SW 1271 (cell line): ENCODE data around the gene MFN2.
"Not testable (repeated sequence)": the region's sequence is repeated elsewhere in the genome, so short reads cannot be mapped to it uniquely, and the experiment has no call there.

Experiments
- DNase-seq, 2 experiments: peaks; one replicate each; lab custom pipeline; 2025; lab: John Stamatoyannopoulos, UW

Gene MFN2

DNA sequence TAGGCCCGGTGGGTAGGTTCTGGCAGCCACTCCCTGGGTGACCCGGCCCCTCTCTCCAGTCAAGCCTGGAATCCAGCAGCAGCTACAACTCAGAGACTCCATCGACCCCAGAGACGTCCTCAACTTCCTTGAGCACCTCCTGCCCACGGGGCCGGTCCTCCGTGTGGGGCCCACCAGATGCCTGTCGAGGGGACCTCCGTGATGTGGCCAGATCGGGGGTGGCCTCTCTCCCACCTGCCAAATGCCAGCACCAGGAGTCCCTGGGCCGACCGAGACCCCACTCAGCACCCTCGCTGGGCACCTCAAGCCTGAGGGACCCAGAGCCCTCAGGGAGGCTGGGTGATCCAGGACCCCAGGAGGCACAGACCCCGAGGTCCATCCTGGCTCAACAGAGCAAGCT lies 41.8 kb downstream of the MFN2 start:
- DNase-seq: no peak

DNA sequence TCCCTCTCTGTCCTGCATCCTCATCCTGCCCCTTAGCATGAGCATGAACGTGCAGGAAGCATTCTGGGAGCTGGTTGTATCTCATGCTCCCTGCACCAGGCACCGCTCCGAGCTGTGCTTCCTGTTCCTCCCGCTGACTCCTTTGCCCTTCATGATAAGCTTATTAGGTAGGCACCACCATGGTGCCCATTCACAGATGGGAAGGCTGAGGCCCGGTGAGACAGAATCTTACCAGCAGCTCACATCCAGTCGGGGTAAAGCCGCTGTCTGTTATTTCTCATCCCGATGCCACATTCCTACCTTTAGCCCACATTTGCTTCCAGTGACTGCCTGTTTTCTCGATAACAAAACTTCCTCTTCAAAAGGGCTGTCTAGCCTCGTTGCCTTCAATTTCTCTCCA lies 46.3 kb downstream of the MFN2 start:
- no peak for DNase-seq

DNA sequence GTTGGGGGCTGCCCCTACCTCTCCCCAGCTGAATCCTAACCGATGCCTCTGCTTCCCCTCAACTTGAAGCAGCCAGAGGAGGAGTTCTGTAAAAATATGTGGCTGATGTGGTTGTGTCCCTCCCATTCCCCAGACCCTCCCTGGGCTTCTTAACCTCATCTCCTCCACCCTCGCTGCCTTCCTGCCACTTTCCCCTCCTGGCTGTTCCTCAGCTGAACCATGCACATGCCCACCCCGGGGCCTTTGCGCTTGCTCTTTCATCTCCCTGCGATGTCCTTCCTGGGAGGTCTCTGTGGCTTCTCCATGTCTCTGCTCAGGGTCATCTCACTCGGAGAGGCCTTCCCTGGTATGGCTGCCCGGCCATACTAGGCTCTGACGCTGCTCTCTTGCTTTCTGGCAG lies 48.0 kb downstream of the MFN2 start:
- no peak for DNase-seq

DNA sequence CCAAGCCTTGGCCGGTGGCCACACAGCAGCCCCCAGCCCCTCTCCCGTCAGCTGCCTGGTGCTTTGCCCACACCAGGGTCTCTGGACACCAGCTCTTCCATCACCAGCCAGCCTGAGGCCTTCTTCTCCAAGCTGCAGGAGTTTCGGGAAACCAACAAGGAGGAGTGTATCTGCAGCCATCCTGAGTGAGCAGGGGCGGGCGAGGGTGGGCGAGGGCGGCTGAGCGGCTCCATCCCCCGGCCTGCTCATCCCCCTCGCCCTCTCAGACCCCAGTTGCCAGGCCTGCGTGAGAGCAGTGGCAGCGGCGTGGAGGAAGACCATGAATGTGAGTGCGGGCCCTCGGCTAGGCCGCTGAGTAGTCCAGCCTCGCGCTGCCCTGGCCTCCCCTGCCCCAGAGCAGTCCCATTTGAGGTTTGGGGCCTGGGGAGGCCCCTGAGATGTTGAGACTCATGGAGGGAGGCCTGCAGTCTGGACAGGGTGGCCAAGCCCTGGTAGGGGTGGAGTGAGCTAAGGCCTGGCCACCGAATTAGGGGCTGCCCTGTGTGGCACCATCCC lies 48.8 kb downstream of the MFN2 start:
- no peak for DNase-seq

DNA sequence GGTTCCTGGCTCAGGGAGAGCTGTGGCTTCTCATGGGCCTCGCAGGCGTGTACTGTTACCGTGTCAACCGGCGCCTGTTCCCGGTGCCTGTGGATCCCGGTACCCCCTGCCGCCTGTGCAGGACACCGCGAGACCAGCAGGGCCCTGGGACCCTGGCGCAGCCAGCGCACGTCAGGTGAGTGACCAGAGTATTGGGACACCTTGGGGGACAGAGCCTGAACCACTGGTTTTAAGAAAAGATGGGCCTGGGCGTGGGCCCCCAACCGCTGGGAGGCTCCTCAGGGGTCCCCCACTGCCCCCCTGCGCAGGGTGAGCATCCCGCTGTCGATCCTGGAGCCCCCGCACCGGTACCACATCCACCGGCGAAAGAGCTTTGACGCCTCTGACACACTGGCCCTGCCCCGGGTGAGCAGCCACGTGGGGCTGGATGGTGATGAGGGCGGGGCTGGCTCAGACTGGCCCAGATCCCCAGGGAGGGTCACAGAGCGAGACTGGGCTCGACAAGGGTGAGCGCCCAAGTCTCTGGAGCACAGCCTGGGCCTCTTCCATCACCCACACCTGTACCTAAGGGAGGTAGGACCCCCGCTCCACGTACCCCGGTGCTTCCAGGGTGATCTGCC lies 49.6 kb downstream of the MFN2 start:
- DNase-seq: no peak

DNA sequence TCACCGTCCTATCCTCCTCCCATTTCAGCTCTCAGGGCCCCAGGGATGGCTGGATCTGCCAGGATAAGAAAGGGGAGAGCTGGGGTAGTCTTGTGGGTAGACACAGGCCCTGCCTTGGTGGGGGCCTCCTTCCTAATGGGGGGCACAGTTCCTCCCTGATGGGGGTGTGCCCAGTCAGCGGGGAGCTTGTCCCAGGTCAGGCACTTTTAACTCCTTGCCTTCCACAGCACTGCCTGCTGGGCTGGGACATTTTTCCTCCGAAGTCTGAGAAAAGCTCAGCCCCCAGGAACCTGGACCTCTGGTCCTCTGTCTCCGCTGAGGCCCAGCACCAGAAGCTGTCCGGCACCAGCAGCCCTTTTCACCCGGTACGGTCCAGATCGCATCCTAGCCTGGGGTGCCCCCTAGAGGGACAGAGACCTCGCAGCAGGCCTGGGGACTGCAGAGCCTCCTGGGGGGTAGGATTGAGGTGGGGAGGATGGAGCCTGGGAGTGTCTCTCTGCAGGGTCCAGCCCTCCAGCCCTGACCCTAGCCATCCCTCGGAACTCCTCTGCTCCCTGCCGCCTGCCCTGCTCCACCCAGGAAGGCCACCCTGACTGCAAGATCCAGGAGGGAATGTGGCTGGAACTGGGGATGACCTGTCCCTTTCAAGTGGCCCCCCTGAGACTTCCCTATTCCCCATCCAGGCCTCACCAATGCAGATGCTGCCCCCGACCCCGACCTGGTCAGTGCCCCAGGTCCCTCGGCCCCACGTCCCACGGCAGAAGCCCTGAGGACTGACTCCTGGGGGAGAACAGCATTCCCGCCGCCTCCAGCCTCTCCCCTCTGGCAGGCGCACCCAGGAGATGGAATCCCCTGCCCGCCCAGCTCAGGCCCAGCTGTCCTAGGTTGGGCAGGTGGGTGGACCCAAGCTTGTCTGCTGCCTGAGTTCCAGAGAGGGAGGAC lies 51.1 kb downstream of the MFN2 start:
- DNase-seq: no peak

DNA sequence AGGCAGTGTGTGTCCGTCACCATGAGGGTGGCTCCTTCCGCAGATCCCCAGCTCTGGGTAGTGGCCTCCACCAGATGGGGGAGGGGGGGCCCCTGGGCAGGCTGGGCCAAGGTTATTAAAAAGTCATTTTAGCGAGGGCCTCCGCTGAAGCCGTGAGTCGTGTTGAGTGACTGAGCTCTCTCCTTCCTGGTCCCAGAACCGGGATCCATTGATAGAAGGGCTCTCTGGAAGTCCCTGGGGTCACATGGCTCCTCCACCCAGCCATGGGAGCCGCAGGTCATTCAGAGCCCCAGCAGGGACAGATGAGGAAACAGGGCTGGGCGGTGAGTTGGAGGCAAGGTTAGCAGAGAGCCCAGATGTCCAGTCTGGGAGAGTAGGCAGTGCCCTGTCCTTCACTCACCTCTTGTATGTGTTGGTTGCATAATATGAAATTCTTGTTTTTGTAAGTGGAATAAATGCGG lies 51.9 kb downstream of the MFN2 start:
- DNase-seq: no peak

DNA sequence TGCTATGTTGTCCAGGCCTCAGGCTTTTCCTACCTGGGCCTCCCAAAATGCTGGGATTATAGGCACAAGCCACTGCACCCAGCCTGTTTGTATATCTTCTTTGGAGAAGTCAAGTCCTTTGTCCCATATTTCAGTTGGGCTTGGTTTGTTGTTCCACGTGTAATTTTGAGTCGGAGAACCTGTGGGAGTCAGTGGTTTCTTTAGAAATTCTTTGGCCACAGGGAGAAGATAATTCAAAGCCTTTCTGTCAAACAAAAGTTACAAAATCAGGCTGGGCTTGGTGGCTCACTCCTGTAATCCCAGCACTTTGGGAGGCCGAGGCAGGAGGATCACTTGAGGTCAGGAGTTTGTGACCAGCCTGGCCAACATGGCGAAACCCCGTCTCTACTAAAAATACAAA lies 53.2 kb downstream of the MFN2 start:
- DNase-seq: not testable (repeated sequence)

DNA sequence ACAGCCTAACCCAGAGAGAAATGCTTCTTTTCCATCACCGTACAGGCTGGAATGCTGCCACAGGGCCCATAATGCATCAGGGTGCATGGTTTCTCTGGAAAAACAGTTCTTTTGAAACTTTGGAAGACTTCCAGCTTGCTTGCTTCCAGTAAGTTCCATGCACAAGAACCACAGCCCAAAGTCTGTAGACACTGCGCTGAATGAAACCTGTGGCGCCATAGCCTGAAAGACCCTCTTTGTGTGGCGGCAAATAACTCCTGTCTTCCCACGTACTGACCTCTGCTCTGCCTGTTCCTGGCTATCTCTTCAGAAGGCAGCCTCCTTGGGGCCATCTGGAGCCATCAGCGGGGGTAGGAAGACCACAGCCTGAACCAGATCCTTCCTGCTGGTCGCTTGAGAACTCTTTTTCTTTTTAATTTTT lies 54.1 kb downstream of the MFN2 start:
- no peak for DNase-seq

DNA sequence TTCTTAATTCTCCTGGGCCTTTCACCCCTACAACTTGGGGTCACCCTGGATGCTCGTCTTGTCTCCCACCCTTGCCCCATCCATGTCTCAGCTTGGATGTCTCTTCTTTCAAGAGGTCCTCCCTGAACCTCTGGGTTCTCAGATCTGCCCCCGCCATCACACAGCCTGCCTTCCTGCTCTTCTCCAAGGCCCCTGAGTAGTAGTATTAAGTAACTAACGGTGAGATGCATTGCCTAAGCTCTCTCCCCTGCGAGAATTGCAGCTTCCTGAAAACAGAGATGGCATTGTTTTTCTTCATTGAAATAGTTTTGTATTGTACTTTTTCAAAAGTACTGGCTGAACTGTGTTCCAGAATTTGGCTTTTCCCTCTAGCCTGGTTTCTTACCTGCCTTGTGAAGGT lies 55.1 kb downstream of the MFN2 start:
- no peak for DNase-seq

DNA sequence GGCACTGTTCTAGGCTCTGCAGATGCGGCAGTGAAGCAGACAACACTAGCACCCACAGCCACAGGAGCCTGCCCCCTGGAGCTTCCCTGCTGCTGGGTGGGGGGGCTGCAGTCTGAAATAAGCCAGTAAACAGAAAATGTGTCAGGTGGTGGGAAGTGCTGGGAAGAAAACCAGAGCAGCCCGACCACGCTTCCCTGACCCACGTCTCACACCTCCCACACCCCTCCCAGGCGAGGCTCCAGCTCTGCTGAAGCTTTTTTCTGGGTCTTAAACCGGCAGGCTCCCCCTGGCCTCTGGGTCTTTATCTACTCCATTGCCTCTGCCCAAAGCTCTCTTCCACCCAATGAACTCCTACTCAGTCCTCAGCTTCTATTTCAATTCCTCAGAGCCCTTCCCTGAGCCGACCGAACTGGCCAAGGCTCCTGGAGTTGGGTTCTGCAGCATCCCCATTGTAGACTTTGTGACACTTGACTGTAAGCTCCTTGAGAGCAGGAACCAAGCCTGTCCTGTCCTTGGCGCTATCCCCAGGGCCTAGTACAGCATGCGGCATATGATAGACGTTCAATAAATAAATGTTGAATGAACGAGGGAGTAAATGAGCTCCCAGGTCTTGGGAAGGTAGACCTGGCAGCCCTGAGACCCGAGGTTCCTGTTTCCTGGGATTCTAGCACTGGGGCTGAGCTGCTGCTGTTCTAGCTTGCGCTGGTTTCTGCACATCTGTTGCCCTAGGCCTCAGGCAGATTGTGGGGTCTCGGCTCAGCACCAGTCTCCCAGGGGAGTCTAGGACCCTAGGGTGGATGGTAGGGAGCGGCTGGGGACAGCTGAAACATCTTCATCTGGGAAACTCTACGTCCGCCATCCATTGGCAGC lies 57.5 kb downstream of the MFN2 start:
- no peak for DNase-seq

DNA sequence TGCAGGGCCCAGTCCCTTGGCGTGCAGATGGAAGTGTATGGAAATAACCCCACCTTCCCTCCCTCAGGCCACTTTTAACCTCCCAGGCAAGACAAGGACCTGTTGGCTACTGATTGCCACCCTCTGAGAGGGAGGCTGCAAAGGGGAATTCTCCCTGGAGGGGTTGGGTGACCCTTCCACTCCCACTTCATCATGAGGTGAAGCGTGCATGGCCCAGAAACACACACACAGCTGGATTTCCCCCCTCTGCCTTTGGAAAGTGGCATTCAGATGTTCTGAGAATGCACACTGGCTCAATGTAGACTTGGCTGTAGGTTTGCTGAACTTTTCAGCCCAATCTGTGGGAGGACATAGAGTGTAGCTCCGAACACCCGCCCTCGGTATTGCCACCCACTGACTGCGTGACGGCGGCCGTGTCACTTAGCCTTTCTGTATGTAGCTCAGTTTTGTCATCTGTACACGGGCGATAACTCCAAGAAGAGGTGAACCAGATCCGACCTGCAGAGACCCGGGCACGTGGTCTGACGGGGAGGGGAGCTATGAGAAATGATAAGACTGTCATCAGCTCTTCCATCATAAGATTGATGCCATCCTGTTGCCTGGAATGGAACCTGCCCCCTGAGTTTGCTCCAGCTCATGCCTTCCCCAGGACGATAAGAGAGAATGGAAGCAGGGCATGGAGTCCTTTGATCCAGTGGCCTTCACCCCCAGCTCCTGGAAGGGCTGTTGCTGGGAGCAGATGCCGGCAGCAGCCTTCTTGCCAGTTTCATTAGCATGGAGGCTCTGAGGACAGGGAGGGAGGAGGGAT lies 58.3 kb downstream of the MFN2 start:
- DNase-seq: no peak

DNA sequence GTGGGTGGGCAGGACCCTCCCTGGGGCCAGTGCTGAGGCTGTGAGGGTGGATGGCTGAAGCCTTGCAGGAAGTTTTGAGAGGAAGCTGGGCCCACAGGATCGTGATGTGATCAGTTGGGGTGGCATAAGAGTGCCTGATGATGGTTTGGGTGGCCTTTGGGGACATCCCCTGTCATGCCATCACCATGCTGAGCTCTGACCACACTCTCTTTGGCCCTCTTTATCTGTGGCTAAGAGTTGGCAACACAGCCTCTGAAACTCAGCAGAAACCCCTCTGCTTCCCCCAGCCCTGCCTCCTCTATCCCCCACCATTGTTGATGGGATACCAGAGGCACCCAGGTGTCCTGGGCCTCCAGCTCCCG lies 58.9 kb downstream of the MFN2 start:
- DNase-seq: no peak

DNA sequence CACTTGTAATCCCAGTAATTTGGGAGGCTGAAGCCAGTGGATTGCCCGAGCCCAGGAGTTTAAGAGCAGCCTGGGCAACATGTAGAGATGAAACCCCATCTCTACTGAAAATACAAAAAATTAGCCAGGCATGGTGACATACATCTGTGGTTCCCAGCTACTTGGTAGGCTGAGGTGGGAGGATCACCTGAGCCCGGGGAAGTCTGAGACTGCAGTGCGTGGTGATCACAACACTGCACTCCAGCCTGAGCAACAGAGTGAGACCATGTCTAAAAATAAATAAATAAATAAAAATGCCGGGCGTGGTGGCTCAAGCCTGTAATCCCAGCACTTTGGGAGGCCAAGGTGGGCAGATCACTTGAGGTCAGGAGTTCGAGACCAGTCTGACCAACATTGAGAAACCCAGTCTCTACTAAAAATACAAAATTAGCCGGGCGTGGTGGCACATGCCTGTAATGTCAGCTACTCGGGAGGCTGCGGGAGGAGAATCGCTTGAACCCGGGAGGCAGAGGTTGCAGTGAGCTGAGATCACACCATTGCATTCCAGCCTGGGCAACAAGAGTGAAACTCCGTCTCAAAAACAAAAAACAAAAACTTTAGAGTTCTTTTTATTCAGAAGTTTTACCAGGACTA lies 59.7 kb downstream of the MFN2 start:
- not testable (repeated sequence) for DNase-seq

DNA sequence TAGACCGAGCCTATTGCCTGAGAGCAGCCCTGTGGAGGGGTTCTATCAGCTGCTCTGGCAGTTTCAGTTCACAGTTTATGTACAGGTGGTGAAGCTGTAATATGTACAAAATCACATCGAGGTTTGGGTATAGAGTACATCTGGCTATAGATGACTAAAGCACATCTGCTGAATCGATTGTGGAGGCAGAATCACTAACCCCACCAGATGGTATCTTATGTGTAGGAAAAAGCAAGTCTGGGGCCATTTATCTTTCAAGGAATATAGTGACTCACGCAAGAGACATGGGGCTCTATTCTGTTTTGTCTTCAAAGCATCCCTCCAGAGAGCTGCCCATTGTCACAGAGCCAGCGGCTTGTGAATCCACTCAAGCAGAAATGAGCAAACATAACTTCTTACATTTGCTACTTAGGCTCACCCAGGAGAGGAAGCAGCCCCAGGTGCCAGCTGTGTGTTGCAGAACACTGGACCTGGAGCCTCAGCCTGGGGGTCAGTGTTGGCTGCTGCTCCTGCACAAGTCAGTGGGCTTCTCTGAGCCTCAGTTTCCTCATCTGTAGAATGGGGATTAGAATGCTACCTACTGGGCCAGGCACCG lies 60.3 kb downstream of the MFN2 start:
- no peak for DNase-seq

DNA sequence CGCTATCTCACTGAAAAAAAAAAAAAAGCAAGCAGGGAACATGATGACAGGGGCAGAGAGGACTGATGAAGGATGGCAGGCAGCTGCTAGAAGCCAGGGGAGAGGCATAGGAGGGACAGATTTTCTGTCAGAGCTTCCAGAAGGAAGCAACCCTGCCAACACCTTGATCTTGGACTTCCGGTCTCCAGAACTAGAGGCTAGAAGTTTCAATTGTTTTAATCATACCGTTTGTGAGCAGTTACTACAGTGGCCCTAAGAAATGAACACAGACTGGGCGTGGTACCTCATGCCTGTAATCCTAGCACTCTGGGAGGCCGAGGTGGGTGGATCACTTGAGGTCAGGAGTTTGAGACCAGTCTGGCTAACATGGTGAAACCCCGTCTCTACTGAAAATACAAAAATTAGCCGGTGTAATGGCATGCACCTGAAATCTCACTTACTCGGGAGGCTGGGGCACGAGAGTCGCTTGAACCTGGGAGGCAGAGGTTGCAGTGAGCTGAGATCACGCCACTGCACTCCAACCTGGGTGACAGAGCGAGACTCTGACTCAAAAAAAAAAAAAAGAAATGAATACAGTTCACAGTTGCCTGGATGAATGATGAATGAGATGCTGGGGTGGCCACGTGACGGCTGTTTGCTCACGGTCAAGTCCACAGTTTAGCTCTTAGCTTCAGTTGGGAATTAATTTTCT lies 64.1 kb downstream of the MFN2 start:
- not testable (repeated sequence) for DNase-seq

DNA sequence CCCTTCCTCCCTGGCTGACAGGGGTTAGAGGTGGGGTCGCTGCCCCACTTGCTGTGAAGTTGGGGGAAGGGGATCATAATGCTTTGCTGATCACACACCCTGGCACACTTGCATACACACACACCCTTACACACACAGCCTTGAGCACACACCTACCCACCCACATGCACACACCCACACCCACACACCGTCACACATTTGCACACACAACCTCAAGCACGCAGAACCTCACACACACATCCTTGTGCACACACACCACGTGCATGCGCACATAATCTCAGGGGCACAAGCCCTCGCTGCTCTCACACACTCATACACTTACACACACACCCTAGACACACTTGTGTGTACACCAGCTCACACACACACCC lies 66.5 kb downstream of the MFN2 start:
- no peak for DNase-seq

DNA sequence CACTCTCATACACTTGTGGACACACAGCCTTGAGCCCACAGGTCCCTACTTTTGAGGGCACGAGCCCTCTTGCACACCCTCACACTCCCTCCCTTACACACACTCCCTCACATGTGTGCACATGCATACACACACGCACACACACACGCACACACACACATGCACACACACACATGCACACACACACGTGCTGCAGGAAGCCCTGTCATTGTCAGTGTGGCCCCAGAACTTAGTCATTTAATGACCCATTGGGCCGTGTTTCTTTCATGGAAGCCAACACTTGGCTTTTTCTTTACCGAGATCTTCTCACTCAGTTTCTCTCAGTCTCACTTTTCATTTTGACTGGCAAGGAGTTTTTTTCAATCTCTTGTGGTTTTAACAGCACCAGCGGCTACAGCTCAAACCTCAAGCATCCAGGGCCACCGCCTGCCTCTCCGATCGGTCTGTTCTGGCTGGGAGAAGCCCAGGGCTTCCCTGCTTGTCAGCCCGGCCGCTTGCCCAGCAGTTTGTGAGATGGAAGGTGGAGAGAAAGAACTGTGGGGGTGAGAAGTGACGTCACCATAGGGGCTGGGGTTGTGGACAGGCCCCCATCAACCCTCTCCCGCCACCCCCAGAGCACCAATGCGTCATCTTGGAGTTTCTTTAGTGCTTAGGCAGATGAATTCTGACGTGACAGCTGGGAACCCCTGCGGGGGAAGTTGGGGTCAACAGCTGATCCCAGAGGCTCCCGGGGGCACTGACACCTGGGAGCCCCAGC lies 67.1 kb downstream of the MFN2 start:
- no peak for DNase-seq

DNA sequence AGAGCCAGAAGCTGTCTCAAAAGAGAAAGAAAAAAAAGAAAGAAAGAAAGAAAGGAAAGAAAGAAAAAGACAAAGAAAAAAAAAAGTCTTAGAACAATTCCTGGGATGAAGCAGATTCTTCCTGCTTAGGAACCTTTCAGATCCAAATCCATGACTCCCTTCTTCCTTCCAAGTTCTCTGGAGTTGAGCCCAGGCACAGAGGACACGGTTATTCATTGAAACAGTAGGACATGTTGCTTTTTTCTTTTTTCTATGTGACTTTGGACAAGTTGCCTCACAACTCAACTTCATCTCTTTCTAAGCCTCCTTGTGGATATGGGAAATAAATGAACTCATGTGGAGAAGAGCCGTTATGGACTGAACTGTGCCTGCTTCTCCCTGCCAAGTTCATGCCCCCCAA lies 68.1 kb downstream of the MFN2 start:
- DNase-seq: no peak
